Left lung (tissue), 10 donors: ENCODE measurements around the gene PLEKHB1. TPM values are rescaled to one million over a fixed set of nuclear protein-coding genes. Genes with fewer than 3 reads are reported as not detected.

Experiments used
- ATAC-seq: fragments of 200-7000 bp; cut with Tn5 transposase; one replicate; pipeline ENCODE4 v1.9.1; 2020; ENCODE audit warnings: moderate library complexity
- DNase-seq, 4 donors: peaks; one replicate each; pipeline ENCODE4 v3.0.0-alpha.2; 2013 to 2020
- H3K27ac ChIP-seq, 2 donors: fragments of 200-600 bp; sonication (generic) in 1 of 2; one replicate each; pipeline versions ENCODE4 v1.5.0 to v1.8.0; 2020 to 2021
- H3K27me3 ChIP-seq, 2 donors: fragments of 200-600 bp; sonication (generic) in 1 of 2; one replicate each; pipeline versions ENCODE4 v1.5.0 to v1.8.0; 2020 to 2021
- H3K36me3 ChIP-seq, 2 donors: fragments of 200-600 bp; sonication (generic) in 1 of 2; one replicate each; pipeline versions ENCODE4 v1.5.0 to v1.8.0; 2020 to 2021
- H3K4me1 ChIP-seq, 2 donors: fragments of 200-600 bp; one replicate each; pipeline ENCODE4 v1.8.0; 2021
- H3K4me3 ChIP-seq, 2 donors: fragments of 200-600 bp; sonication (generic) in 1 of 2; one replicate each; pipeline versions ENCODE4 v1.5.0 to v1.8.0; 2020 to 2021; ENCODE audit warnings: mild to moderate bottlenecking in 1 of 2
- H3K9me3 ChIP-seq, 2 donors: fragments of 200-600 bp; sonication (generic) in 1 of 2; one replicate each; pipeline versions ENCODE4 v1.5.0 to v1.8.0; 2020 to 2021
- CTCF ChIP-seq, 2 donors: fragments of 200-600 bp; sonication (generic) in 1 of 2; IDR thresholded peaks; one replicate each; pipeline versions ENCODE4 v1.5.0 to v1.8.0; 2021; ENCODE audit warnings: antibody characterized with exemption in 2 of 2
- intact Hi-C, 2 donors: fragments of 100-400 bp; cut with DNase I; formaldehyde crosslinking; loops; one replicate each; pipeline versions ENCODE4 v1.11.2 to v1.14.2; 2022
- polyA plus RNA-seq, 6 donors: library from polyadenylated mRNA; unstranded; fragments of 120-200 nt; gene quantifications; one replicate each; pipeline ENCODE4 v1.2.1, GENCODE V29; 2013; ENCODE audit not compliant: insufficient read length in 6 of 6
- total RNA-seq, 2 donors: library from RNA; stranded (reverse); fragmentation: NEBNext Ultra II Directional; extraction: Animal tissue kit (Norgen Biotek cat#: 25700); gene quantifications; one replicate each; pipeline ENCODE4 v1.2.1, GENCODE V29; 2021
- donor health status: DM: no; HTN: yes; CAD: no.
- donor health status: DM: no; HTN: no; CAD: no.

Gene PLEKHB1
- total and polyA plus RNA-seq, 8 donors = 8.8 to 37.9 (median 16.0) TPM

GRCh38 chr11:73693899-73694525, 47.6 kb downstream of the PLEKHB1 start:
- intact Hi-C loops = no loop called here
- DNase-seq (no peak), ATAC-seq (no peak)
- no peak overlapping the region for H3K4me3 ChIP-seq
- no peak for TF ChIP-seq CTCF (IDR thresholded peaks at IDR 0.05)
- H3K36me3 ChIP-seq = peaks cover 0 to 42% of the 10 kb centered on the region in 2 donors
- H3K9me3 ChIP-seq = no peaks in the 10 kb centered on the region
- no peaks in the 10 kb centered on the region for H3K27me3 ChIP-seq
- no peak overlapping the region for H3K27ac ChIP-seq
- H3K4me1 ChIP-seq = no peaks in the 10 kb centered on the region

GRCh38 chr11:73705053-73705452, 58.7 kb downstream of the PLEKHB1 start:
- Histone ChIP-seq H3K27ac (no peak overlapping the region), H3K4me1 (no peaks in the 10 kb centered on the region), H3K36me3 (peaks cover 0 to 73% of the 10 kb centered on the region in 2 donors), H3K27me3 (no peaks in the 10 kb centered on the region), H3K4me3 (no peak overlapping the region), H3K9me3 (no peaks in the 10 kb centered on the region)
- intact Hi-C loops = no loop called here
- ATAC-seq = no peak
- DNase-seq = no peak
- no peak for TF ChIP-seq CTCF (IDR thresholded peaks at IDR 0.05)

- H3K36me3 ChIP-seq = peaks cover 0 to 59% of the 10 kb centered on the region in 2 donors
- no peak for TF ChIP-seq CTCF (IDR thresholded peaks at IDR 0.05)
- no peaks in the 10 kb centered on the region for H3K9me3 ChIP-seq
- no peak for DNase-seq
- no peak for ATAC-seq
- H3K4me3 ChIP-seq = no peak overlapping the region
- H3K27ac ChIP-seq = no peak overlapping the region
- intact Hi-C loops = no loop called here
- H3K27me3 ChIP-seq = no peaks in the 10 kb centered on the region
- H3K4me1 ChIP-seq = peaks cover 0 to under 1% of the 10 kb centered on the region in 2 donors
Observed at GRCh38 chr11:73710964-73711363, 64.6 kb downstream of the PLEKHB1 start.

Other genes starting within 250 kb of the PLEKHB1 start
- gene FAM168A, start 48.5 kb upstream of the PLEKHB1 start, total RNA-seq = 10 to 100 TPM; 28.2 to 35.6 TPM
- 10 to 100 TPM; 40.2 to 43.9 (median 42.2) TPM for gene FAM168A, start 48.5 kb upstream of the PLEKHB1 start, polyA plus RNA-seq
- gene RAB6A, start 114.5 kb downstream of the PLEKHB1 start, total RNA-seq = 100 to 1,000 TPM; 146 to 150 TPM
- 100 to 1,000 TPM in 5 of 6 donors, 10 to 100 TPM in 1; 93.7 to 120 (median 109) TPM for gene RAB6A, start 114.5 kb downstream of the PLEKHB1 start, polyA plus RNA-seq
- gene MRPL48, start 141.3 kb downstream of the PLEKHB1 start, total RNA-seq = 10 to 100 TPM; 28.9 to 29.1 TPM
- gene MRPL48, start 141.3 kb downstream of the PLEKHB1 start, polyA plus RNA-seq = 10 to 100 TPM; 44.7 to 56.8 (median 47.8) TPM
- 10 to 100 TPM; 44.0 to 66.8 TPM for gene COA4, start 230.3 kb downstream of the PLEKHB1 start, total RNA-seq
- 10 to 100 TPM; 48.1 to 59.5 (median 54.5) TPM for gene COA4, start 230.3 kb downstream of the PLEKHB1 start, polyA plus RNA-seq
- 10 to 100 TPM; 13.0 to 17.0 TPM for gene PAAF1, start 230.4 kb downstream of the PLEKHB1 start, total RNA-seq
- 10 to 100 TPM; 33.0 to 47.3 (median 35.4) TPM for gene PAAF1, start 230.4 kb downstream of the PLEKHB1 start, polyA plus RNA-seq